Brain microvascular endothelial cell (primary cell): Measurements from ENCODE around the gene PHIP.
A peak's percentile ranks its signal among the peaks of the same experiment; 100 is the strongest.
"Not testable (repeated sequence)": the region's sequence is repeated elsewhere in the genome, so short reads cannot be mapped to it uniquely, and the experiment has no call there.

Experiments
- DNase-seq: peaks from one replicate; pipeline ENCODE4 v3.0.0-alpha.2; 2020
- H3K27ac ChIP-seq: fragments of 250-450 bp; sonication (Bioruptor Pico); 2 replicates; pipeline ENCODE4 v1.5.1; 2020; ENCODE audit warnings: mild to moderate bottlenecking, moderate library complexity
- H3K27me3 ChIP-seq: fragments of 250-450 bp; sonication (Bioruptor Pico); replicated peaks from 2 replicates; pipeline ENCODE4 v1.5.1; 2020; ENCODE audit warnings: mild to moderate bottlenecking
- H3K36me3 ChIP-seq: fragments of 250-450 bp; sonication (Bioruptor Pico); replicated peaks from 2 replicates; pipeline ENCODE4 v1.5.1; 2020; ENCODE audit warnings: mild to moderate bottlenecking
- H3K4me3 ChIP-seq: 2 replicates; pipeline ENCODE4 v1.5.1; 2011; ENCODE audit warnings: low read depth, mild to moderate bottlenecking, control low read depth, low read length, moderate library complexity
- CTCF ChIP-seq: IDR thresholded peaks from 2 replicates; pipeline ENCODE4 v1.5.1; 2011; ENCODE audit warnings: low read depth, mild to moderate bottlenecking, moderate library complexity, low read length, control low read depth, inconsistent platforms; ENCODE audit errors: missing control alignments
- in situ Hi-C: cut with HindIII; loops from 2 replicates; pipeline ENCODE4 v1.10.0; 2017; ENCODE audit warnings: low sequenced_read_pairs, low pct_ligation_motif_present

The PHIP gene

GRCh38 chr6:78910591-78911171, 167.4 kb downstream of the PHIP start:
- Histone ChIP-seq H3K4me3 (peak overlapping the region; percentile 64), H3K36me3 (no peaks in the 10 kb centered on the region), H3K27me3 (no peaks in the 10 kb centered on the region), H3K27ac (no peak overlapping the region)
- TF ChIP-seq CTCF: no peak
- no peak for DNase-seq
- in situ Hi-C loops: no loop called here

GRCh38 chr6:78910010-78910409, 168.0 kb downstream of the PHIP start:
- Histone ChIP-seq H3K27ac (no peak overlapping the region), H3K27me3 (no peaks in the 10 kb centered on the region), H3K36me3 (no peaks in the 10 kb centered on the region), H3K4me3 (peak overlapping the region; percentile 64)
- no peak for TF ChIP-seq CTCF
- in situ Hi-C loops: no loop called here
- no peak for DNase-seq

- no peak overlapping the region for H3K27ac ChIP-seq
- in situ Hi-C loops: no loop called here
Observed at GRCh38 chr6:78909391-78909790, 168.7 kb downstream of the PHIP start.

GRCh38 chr6:78908621-78909020, 169.4 kb downstream of the PHIP start:
- no peak for DNase-seq
- H3K27ac ChIP-seq: no peak overlapping the region
- no peaks in the 10 kb centered on the region for H3K36me3 ChIP-seq
- no peak for TF ChIP-seq CTCF
- in situ Hi-C loops: no loop called here
- H3K27me3 ChIP-seq: no peaks in the 10 kb centered on the region
- H3K4me3 ChIP-seq: no peak overlapping the region

More at GRCh38 chr6:78909391-78909790, 168.7 kb downstream of the PHIP start:
- TF ChIP-seq CTCF: no peak
- Histone ChIP-seq H3K4me3 (no peak overlapping the region), H3K27me3 (no peaks in the 10 kb centered on the region), H3K36me3 (no peaks in the 10 kb centered on the region)
- peak; percentile 13 for DNase-seq

GRCh38 chr6:78896227-78896626, 181.8 kb downstream of the PHIP start:
- Histone ChIP-seq H3K4me3 (no peak overlapping the region), H3K36me3 (no peaks in the 10 kb centered on the region), H3K27me3 (no peaks in the 10 kb centered on the region), H3K27ac (no peak overlapping the region)
- no peak for TF ChIP-seq CTCF
- no peak for DNase-seq
- in situ Hi-C loops: no loop called here

- not testable (repeated sequence) for H3K27me3 ChIP-seq, H3K27ac ChIP-seq
Observed at GRCh38 chr6:78889901-78890300, 188.2 kb downstream of the PHIP start.

More at GRCh38 chr6:78889901-78890300, 188.2 kb downstream of the PHIP start:
- DNase-seq, H3K36me3 ChIP-seq, H3K4me3 ChIP-seq, in situ Hi-C loops: not testable (repeated sequence)
